GM21526 (cell line): Measurements from ENCODE around the gene BCAM.
"Not testable (repeated sequence)": the region's sequence is repeated elsewhere in the genome, so short reads cannot be mapped to it uniquely, and the experiment has no call there.

Experiments used
- ATAC-seq: cut with Tn5 transposase; IDR thresholded peaks from one replicate; pipeline ENCODE4 v1.9.1; 2021; ENCODE audit warnings: moderate library complexity; ENCODE audit not compliant: unreplicated experiment, low FRiP score

Gene BCAM

GRCh38 chr19:44814517-44814916 lies 5.6 kb downstream of the BCAM start:
- no peak for ATAC-seq

- ATAC-seq = no peak
These were observed 7.4 kb downstream of the BCAM start for GRCh38 chr19:44816301-44816700.

GRCh38 chr19:44817725-44818465 lies 9.0 kb downstream of the BCAM start:
- ATAC-seq = no peak

- no peak for ATAC-seq
These were observed 9.6 kb downstream of the BCAM start for GRCh38 chr19:44818466-44819031.

GRCh38 chr19:44819246-44819832 lies 10.4 kb downstream of the BCAM start:
- ATAC-seq = no peak

- ATAC-seq = no peak
These were observed 12.0 kb downstream of the BCAM start for GRCh38 chr19:44820648-44821609.

- no peak for ATAC-seq
These were observed 13.3 kb downstream of the BCAM start for GRCh38 chr19:44822177-44822576.

GRCh38 chr19:44822670-44823372 lies 13.9 kb downstream of the BCAM start:
- ATAC-seq = no peak

- no peak for ATAC-seq
These were observed 14.4 kb downstream of the BCAM start for GRCh38 chr19:44823373-44823698.

GRCh38 chr19:44824761-44825160 lies 15.9 kb downstream of the BCAM start:
- ATAC-seq = no peak

- ATAC-seq = not testable (repeated sequence)
These were observed 24.0 kb downstream of the BCAM start for GRCh38 chr19:44832875-44833274.

- not testable (repeated sequence) for ATAC-seq
These were observed 25.5 kb downstream of the BCAM start for GRCh38 chr19:44834399-44834798.

- no peak for ATAC-seq
These were observed 30.4 kb downstream of the BCAM start for GRCh38 chr19:44839276-44839675.

GRCh38 chr19:44840811-44841210 lies 31.9 kb downstream of the BCAM start:
- ATAC-seq = no peak

GRCh38 chr19:44841231-44841630 lies 32.3 kb downstream of the BCAM start:
- no peak for ATAC-seq

- ATAC-seq = no peak
These were observed 36.3 kb downstream of the BCAM start for GRCh38 chr19:44845286-44845611.

GRCh38 chr19:44845612-44846454 lies 36.9 kb downstream of the BCAM start, which contains the start of gene NECTIN2:
Gene NECTIN2, plus strand, starts transcription at chr19:44846297. Its CDS starts 229 bp downstream, at chr19:44846526.
- ATAC-seq = no peak

GRCh38 chr19:44846455-44847143 lies 37.7 kb downstream of the BCAM start:
- no peak for ATAC-seq
